NCI-H774 (cell line): Measurements from ENCODE around the gene RAPGEF5.
A peak's percentile ranks its signal among the peaks of the same experiment; 100 is the strongest.

Experiments used
- DNase-seq: peaks from one replicate; lab custom pipeline; 2025; lab: John Stamatoyannopoulos, UW

RAPGEF5 gene

DNA sequence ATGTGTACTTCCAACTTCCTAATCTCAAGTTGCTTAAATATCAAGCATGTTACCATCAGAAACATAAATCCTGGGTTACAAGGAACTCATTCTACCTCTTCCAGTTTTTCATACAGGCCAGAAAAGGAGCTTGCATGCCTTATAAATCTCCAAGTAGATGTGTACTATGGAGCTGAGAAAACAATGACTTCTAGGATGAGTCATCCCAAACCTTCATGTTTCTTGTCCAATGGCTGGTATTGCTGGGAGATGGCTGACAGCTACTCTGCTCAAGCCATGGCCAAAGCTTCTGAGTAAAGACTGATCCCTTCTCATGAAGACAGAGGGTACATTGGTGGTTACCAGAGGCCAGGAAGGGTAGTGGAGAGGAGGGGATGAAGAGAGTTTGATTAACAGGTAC, 8.6 kb downstream of the RAPGEF5 start:
- DNase-seq: no peak

DNA sequence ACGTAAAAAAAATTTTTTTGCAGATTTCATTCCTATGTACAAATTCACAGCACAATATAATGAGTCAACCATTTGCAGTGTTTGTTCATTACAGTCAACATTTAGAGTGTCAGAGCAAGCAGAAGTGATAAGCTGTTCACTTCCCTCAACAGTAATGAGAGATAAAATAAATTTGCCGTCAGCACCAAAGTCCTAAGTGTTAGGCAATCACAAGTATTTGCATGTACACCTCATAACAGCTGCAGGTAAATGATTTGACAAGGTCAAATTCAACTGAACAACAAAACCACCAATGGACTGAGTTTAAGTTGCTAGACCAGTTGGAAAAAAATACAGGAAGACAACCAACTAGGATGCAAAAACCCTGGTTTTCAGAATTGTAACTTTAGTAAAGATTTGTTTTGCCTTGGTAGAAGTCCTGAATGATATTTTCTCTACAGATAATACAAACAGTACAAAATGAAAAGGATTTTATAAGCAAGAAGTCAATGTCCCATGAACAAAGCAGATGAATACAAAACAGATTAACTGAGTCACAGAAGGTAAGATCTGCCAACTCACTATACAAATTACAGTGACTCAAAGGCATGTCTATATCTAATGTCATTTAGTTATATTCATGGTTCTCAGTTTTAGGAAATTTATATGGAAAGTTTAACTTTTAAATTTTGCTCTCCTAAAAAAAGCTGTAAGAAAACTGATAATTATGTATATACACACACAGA, 10.4 kb downstream of the RAPGEF5 start:
- peak; percentile 72 for DNase-seq

DNA sequence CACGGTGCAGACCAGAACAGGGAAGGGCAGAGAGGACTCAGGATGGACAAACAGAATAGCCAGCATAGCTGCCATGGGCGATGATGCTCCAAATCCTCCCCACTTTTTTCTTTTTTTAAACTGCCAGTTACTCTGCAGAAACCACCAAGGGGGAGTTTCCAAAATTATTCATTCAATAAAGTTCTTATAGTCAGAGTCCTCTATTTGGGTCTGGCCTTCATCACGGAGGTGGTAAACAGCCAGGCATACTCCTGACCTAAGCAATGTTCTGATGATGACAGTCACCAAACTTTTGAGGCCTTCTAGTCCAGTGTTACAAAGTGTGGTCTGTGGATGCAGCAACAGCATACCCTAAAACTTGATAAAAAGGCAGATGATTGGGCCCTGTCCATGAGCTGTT, 12.3 kb downstream of the RAPGEF5 start:
- DNase-seq: no peak

DNA sequence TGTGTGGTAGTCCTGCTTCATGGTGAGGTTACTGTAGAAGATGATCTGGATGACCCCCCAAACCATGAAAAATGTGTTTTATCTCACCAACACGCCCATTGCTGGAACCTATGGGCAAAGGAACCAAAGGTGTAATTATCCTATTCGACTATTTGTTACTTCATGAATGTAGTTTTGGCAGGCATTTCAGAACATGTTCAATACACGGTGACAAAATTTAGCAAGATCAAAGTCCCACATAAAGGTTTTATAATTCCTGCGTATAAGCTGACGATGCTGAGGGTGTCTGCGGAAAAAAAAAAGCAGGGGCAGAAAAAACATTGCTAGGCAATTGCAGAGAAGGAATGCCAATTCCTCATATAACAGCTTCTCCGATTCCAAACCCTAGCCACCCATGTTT, 13.3 kb downstream of the RAPGEF5 start:
- no peak for DNase-seq

DNA sequence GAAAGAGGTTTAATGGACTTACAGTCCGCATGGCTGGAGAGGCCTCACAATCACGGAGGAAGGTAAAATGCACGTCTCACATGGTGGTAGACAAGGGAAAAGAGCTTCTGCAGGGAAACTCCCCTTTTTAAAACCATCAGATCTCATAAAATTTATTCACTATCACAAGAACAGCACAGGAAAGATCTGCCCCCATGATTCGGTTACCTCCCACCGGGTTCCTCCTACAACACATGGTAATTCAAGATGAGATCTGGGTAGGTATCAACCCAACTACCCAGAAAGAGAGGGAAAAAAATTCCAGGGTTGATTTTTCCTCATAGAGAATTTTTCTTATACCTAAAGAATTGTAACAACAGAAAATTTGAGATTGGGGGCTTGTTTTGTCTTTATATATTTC, 13.9 kb downstream of the RAPGEF5 start:
- no peak for DNase-seq

DNA sequence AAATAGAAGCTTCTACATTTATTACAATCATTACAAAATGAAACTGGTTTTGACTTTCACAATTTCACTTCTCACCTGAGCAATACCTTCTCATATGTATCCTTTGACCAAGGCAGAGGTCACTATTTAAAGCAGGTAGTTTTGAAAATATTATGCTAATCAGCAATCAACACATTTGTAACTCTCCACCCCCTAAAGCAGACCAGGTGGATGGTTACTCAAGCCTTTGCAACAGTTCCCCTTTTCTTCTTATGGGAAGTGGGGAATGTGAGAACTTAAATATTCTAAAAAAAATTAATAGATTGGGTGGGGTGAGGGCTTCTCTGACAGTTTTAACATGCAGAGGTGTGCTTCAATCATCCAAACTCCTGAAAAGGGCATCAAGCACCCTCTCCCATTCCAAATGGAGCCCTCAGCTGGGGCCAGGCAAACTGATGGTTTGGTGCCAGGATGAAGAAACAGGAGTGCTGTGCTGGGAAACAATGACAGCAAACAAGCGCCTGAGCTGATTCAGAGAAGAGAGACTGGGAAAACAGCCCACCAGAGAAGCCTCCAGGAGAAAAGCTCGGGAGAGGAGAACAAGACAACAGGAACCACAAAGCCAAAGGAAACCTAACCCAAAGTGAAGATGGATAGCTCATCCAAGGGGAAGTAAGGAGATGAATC, 17.1 kb downstream of the RAPGEF5 start:
- no peak for DNase-seq

DNA sequence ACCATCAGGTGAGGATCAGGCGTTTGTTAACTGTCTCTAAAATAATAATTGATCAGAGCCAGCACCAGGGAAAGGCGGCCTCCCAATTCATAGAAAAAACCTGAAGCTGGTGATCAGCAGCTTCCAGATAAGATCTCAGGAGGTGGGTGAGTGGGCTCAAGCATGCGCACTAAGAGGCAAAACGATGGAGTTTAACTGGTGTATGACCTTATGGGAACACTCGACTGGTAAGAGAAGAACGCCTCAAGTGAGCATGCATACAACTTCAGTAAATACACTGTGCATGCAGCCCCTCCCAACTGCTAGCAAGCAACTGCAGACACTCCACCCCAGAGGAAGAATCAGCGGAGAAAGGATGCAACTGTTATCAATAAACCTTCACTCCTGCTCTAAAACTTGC, 18.1 kb downstream of the RAPGEF5 start:
- no peak for DNase-seq

DNA sequence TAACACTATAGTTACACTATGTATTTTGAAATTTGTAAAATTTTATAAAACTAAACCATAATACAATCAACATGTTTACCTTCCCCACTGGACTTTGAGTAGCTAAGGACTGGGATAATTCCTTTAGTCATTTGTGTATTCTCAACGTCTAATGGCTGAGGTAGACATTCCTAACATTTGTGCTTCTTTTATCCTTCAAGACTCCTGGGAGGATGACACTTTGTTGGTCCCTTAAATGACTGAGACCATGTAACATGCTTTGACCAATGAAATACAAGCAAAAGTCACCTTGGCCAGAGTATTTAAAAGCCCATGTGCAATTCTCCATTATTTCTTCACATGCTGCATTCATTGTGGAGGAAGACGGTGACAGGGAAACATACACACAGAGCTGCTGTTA, 18.5 kb downstream of the RAPGEF5 start:
- DNase-seq: no peak

DNA sequence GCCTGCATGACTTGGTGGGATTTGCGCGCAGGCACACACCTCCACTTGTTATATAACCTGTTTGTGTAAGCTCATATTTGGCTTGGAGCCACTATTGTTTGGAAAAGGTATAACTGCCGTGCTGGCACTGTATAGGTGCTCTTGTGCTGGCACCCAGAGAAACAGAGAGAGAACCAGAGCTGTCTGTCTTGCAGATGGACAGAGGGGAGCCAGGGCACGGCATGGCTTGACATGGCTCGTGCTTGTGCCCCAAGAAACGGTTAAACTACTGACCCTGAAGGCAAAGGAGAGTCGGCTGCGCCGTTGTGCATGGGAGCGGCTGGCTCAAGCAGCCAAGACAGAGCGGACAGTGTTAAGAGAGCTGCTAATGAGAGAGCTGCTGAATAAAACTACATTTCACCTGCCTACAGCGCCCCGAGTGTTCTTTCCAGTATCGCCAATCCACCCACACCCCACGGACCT, 23.2 kb downstream of the RAPGEF5 start:
- peak; percentile 50 for DNase-seq

DNA sequence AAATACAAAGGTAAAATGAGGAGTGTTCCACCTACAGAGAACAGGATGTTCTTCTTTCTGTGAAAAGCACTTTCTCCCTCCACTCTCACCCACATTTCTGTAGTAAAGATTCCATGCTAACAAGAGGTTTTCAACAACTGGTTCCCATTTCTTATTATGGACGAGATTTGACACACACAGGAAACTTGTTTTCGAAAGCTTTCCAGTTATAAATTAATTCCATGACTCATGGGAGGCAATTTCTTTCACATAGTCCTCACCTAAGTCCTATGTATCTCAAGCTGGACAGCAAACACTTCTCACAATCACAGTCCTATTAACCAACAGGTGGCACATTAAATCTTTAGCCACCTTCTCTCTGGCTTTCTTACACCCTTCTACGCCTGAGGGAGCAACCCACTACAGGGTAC, 24.5 kb downstream of the RAPGEF5 start:
- DNase-seq: peak; percentile 21

DNA sequence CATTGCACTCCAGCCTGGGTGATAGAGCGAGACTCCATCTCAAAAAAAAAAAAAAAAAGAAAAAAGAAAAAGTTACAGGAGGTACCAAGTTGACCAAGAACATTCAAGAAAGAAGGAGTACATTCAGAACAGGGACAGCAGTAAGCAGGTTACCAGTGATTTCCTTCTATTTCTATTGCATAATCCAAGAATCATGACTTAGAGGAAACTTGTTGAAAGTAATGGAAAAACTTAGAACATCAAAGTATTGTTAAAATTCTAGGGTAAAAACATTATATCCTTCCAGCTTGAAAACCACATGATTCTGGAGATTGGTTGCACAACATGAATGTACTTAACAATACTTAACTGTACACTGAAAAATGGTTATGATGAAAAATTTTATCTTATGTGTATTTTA, 25.2 kb downstream of the RAPGEF5 start:
- DNase-seq: no peak

DNA sequence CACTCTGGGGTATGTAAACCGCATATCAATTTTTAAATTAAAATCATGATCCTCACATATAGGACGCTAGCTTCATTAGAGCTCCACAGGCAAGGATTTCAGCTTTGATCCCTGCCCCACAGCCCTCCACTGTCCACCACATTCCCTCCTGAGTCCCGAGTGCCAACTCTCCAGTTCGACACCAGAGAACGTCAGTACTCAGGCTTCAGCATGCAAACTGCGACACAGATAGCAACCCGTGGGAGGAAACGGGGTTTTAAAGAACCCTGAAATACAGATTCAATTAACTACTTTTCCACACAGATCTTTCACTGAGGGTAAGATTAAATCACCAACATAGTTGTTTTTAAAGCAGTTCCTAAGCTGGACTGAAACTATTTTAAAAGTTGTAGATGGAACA, 26.1 kb downstream of the RAPGEF5 start:
- DNase-seq: no peak

DNA sequence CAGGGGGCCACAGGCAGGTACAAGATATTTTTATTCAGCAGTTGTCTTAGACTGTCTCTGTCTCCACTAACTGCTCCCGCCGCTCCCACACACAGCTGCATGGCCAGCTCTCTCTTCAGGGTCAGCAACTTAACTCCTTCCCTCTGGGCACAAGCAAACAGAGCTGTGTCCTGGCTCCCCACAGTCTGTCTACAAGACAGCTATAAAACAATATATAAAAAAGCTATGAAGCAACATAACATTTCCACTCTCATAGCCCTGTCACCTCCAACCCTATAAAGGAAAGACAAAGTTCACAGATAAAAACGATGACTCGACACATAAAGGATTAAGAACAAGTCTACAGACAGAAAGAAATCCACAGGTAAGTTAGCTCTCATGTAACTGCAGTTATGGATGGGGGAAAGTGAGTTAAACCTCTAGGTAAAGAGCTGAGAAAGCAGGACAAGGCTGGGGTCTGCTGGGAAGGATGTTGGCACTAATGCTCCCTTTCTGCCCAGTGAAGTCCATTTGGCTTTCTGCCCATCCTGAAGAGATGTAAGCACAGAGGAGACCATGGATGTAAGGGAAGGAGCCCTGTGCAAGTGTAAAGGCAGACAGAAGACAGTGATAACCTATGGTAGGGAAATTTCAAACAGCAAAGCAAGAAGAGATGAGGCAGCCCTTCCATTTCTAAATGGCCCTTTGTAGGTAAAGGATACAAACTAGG, 27.0 kb downstream of the RAPGEF5 start:
- no peak for DNase-seq

DNA sequence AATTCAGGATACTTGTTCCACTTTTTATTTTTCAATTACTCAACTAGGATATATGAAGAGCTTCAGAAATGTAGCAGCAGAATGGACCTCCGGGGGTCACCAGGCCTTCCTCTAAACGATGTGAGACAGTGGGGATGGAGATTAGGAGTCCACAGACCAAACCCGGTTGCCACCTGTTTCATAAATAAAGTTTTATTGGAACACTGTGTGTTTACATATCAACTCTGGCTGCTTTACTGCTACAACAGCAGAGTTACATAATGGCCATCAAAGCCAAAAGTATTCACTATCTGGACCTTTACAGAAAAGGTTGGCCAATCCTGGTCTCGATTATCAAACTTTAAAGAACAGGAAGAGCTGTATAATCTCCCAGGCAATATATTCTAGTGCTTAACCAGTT, 30.8 kb downstream of the RAPGEF5 start:
- no peak for DNase-seq

DNA sequence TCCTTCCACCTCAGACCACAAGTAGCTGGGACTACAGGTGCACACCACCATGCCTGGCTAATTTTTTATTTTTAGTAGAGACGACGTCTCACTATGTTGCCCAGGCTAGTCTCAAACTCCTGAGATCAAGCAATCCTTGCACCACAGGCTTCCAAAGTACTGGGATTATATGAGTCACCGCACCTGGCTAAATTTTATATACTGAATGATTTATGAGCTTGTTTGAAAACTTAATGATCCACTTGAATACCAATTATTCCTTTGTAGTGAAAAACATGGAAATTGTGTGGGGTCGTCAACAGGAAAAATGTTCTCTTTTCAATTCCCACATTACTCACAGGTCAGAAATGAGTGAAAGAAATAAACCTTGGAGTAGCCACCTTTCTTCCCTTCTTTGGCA, 31.3 kb downstream of the RAPGEF5 start:
- DNase-seq: peak; percentile 32

DNA sequence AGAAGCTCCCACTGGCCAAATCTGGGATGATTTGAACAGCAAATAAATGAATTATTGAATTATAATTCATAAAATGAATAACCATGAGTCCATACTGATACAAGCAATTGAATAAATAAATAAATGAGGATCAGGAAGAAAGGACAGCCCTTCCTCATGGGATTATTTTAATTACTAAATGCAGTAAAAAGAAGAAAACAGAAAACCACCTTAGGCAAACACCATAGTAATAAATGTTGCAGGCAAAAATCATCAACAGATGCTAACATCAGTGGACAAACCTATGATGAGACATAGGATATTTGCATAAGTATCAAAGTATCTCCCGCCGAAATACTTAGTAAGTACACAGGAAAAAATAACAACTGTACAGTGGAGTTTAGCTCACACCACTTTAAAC, 33.2 kb downstream of the RAPGEF5 start:
- DNase-seq: no peak

DNA sequence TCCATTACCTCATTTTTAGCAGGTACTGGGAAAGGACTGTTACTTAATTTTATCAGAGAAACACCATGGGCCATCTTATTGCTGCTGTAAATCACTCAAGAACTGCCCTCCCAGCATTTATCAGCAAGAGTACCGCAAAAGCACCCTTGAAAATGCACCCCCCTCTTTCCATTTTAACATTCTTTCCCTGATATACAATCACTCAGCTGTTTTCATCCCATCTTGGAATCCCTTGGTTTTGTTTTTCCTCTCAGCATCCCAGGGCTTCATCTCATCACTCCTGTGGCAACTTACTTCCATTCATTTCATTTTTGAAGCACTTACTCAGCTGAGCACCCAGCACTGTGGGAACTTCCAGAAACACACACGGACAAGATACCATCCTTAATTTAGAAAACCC, 36.5 kb downstream of the RAPGEF5 start:
- no peak for DNase-seq

DNA sequence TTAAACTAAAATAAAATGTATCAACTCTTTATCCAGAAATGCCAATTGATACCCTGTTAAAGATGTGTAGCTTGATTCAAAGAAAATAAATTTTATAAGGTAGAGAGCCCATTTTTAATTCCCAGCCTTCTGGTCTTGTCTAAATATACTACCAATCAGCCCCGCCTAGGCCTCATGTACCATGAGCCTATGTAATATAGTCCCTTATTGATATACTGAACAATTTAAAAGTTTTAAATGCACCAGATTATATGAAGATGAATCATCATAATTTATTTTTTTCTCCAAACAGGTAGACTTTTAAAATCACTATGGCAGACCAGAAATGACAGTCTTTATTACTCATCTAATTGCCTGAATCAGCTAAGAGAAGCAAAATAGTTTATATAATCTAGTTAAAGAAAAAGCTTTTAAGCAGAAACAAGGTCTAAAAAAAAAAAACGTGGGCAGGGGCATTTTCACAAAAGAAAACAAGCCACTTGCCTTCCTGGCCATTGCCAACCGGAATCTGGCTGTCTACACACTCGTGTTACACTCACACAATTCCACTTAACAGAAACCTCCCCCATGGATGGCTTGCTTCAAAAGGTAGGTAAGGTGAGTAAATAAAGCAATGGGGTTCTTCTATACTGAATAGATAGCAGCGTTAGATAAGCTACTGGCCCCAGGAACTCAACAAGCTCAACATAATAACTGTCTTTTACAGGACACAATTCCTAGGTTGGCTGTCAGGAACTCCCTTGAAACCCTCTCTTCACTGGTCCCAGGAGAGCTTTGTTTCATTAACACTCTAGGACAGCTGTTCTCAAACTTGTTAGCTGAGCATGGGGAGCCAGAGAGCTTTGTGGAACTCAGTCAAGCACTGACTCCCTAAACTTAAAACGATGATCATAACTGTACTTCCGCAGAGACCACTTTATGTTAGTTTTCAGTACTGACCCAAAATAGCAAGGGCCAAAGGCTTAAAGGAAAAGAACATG, 37.2 kb downstream of the RAPGEF5 start:
- DNase-seq: peak; percentile 60

DNA sequence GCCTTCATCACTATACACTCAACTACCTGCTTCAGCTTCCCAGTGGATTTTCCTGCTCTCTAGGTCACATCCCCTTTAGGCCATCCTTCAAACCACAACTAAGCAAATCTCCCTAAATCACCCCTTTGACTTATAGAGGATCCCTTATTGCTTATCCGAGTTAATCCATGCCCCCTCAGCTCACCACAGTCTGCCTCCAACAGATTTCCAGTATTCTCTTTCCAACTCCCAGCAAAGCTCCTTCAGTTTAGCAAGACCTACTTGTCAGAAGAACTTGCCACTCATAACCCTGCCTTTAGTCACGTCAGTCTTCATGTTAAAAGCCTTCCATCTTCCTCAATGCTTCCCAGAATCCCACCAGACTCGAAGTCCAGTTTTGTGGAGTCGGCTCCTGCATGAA, 38.6 kb downstream of the RAPGEF5 start:
- no peak for DNase-seq

DNA sequence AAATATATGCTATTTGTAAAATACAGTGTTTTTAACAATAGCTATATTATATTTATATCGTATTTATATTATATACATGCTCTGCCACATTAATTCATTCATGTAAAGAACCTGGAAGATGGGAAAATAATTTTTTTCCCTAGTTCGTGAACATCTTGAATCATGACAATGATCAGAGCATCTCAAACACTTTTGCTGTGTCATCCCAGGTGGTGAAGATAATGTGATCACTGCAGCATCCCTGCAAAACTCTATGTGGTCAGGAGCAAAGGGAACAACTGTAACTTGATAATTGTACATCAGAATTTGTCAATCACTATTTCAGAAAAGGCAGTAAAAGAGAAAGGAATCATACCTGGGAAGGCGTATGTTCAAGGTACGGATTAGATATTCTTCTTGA, 39.3 kb downstream of the RAPGEF5 start:
- no peak for DNase-seq

DNA sequence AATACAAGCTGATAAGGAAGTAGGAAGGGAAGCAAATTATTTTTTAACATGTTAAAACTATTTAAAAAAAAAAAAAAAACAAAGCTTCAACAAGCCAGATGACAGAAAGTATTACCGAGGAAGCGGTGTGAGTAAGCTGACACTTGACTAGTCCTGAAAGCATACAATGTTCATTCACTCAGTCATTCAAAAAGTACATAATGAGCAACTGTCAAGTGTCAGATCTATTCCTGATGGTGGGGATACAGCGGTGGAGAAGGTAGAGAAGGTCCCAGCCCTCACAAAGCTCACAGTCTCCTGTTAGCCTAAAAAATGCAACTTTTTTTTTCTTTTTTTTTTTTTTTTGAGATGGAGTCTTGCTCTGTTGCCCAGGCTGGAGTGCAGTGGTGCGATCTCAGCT, 40.0 kb downstream of the RAPGEF5 start:
- no peak for DNase-seq

DNA sequence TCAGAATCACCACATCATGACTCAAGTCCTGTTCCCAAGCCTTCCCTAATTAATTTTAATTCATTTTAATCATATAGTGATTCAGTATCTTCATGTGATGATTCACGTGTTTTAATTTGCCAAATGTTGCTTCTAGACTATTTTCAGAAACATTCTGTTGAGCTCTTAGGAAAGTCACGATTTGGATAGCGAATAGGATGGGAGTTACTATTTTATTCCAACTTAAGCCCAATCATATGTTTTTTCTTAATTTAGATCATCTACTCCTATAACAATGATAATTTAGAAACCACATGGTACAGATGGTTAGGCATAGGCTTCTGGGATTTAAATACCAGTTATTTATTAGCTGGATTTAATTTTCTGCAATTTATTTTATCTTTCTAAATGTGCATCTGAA, 49.1 kb downstream of the RAPGEF5 start:
- DNase-seq: no peak
